Occipital lobe (tissue), 2 donors: ENCODE results near the gene AKR1C1. TPM values are rescaled to one million over a fixed set of nuclear protein-coding genes. Genes with fewer than 3 reads are reported as not detected.
"Not testable (repeated sequence)": the region's sequence is repeated elsewhere in the genome, so short reads cannot be mapped to it uniquely, and the experiment has no call there.

ENCODE experiments used
- DNase-seq: peaks from one replicate; lab custom pipeline; 2025; lab: John Stamatoyannopoulos, UW
- total RNA-seq: library from RNA; depleted of rRNA; stranded (reverse); fragments of >200 nt; gene quantifications from one replicate; pipeline ENCODE4 v1.2.3, GENCODE V29; 2014

Gene AKR1C1
- 36.8 TPM for total RNA-seq

GRCh38 chr10:4962876-4963814 lies at the start of gene AKR1C1:
AKR1C1 (plus strand) TSS chr10:4963415; CDS start chr10:4963445, 30 bp downstream.
- not testable (repeated sequence) for DNase-seq

GRCh38 chr10:4914213-4914850 lies 48.9 kb upstream of the AKR1C1 start:
- DNase-seq = no peak

GRCh38 chr10:4916086-4916716 lies 47.0 kb upstream of the AKR1C1 start:
- no peak for DNase-seq

- no peak for DNase-seq
Observed at GRCh38 chr10:4918236-4918635, 45.0 kb upstream of the AKR1C1 start.

GRCh38 chr10:4924482-4924881 lies 38.7 kb upstream of the AKR1C1 start:
- not testable (repeated sequence) for DNase-seq

GRCh38 chr10:4926400-4926799 lies 36.8 kb upstream of the AKR1C1 start:
- no peak for DNase-seq

GRCh38 chr10:4931587-4931986 lies 31.6 kb upstream of the AKR1C1 start:
- DNase-seq = no peak

- DNase-seq = no peak
Observed at GRCh38 chr10:4934391-4934987, 28.7 kb upstream of the AKR1C1 start.

GRCh38 chr10:4937346-4937745 lies 25.9 kb upstream of the AKR1C1 start:
- no peak for DNase-seq

- no peak for DNase-seq
Observed at GRCh38 chr10:4939224-4940072, 23.8 kb upstream of the AKR1C1 start.

- not testable (repeated sequence) for DNase-seq
Observed at GRCh38 chr10:4940073-4940428, 23.2 kb upstream of the AKR1C1 start.

- DNase-seq = not testable (repeated sequence)
Observed at GRCh38 chr10:4940909-4941308, 22.3 kb upstream of the AKR1C1 start.

GRCh38 chr10:4941540-4942330 lies 21.5 kb upstream of the AKR1C1 start:
- no peak for DNase-seq

- not testable (repeated sequence) for DNase-seq
Observed at GRCh38 chr10:4942931-4943330, 20.3 kb upstream of the AKR1C1 start.

GRCh38 chr10:4943416-4943815 lies 19.8 kb upstream of the AKR1C1 start:
- DNase-seq = not testable (repeated sequence)

GRCh38 chr10:4943821-4944220 lies 19.4 kb upstream of the AKR1C1 start:
- no peak for DNase-seq

- DNase-seq = no peak
Observed at GRCh38 chr10:4944841-4945240, 18.4 kb upstream of the AKR1C1 start.

- DNase-seq = no peak
Observed at GRCh38 chr10:4945766-4946717, 17.2 kb upstream of the AKR1C1 start.
